Measurements from ENCODE around the gene P2RY2.
A peak's percentile ranks its signal among the peaks of the same experiment; 100 is the strongest.

The P2RY2 gene

DNA sequence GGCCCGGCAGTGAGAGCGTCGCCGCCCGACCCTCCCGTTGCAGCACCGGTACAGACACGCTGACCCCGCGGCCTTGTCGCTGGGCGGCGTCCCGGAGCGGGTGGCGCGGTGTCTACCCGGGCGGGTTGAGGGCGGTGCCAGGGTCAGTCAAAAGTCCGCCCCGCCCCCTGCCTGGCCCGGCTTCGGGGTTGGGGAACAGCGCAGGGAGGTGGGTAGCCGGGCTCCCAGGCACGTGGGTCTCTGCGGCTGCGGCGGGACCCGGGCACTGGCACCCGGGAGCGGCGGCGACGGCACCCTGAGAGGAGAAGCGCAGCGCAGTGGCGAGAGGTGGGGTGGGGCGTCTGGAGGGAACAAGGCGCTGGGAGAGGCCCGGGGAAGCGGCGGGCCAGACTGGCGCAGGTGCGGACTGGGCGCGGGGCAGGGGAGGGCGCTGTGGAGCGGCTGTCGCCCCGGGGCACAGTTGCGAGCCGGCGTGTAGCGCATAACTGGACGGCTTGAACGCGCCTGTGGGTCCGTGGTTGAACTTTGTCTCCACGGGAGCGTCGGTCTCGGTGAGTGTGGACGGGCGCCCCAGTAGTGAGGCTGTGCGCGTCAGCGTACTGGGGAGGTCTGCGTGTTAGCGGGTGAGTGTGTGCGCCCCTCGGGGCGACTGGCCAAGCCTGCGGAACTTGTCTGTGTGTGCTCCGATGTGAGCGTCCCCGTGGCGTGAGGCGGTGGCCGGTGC, at the start of gene P2RY2:
Gene P2RY2 (plus strand): TSS at position 176 of the 724 bp plus-strand sequence. CDS start 15,879 bp downstream, outside the sequence.
- DNase-seq = peak; percentile 18

DNA sequence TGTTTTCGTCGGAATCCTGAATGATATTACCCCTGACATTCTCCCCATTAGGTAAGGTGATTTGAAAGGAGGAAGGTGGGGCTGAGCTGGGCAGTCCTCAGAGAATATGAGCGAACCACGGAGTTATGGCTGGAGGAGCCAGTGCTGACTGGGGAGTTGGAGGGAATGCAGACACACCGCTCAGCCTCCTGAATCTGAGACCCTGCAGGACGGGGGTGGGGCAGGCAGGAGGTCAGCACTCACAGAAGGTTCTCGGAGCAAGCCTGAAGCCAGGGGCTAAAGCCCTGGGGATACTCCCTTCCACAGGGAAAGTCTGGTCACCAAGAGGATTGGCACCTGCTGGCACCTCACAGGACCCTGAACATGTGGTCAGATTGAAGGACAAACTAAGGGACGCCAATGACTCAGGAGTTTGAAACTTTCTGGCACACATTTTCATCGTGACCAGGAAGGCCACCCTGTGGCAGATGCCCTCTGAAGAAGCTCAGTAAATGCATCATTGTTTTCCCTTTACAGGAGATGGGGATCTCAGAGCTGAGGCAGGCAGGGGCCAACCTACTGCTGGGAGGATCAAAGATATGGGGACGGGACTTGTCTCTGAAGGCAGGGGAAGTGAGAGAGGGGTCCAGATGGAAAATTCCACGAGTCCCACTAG, 49.0 kb upstream of the P2RY2 start:
- DNase-seq = no peak

GRCh38 chr11:73170140-73170539, 47.9 kb upstream of the P2RY2 start:
- no peak for DNase-seq

DNA sequence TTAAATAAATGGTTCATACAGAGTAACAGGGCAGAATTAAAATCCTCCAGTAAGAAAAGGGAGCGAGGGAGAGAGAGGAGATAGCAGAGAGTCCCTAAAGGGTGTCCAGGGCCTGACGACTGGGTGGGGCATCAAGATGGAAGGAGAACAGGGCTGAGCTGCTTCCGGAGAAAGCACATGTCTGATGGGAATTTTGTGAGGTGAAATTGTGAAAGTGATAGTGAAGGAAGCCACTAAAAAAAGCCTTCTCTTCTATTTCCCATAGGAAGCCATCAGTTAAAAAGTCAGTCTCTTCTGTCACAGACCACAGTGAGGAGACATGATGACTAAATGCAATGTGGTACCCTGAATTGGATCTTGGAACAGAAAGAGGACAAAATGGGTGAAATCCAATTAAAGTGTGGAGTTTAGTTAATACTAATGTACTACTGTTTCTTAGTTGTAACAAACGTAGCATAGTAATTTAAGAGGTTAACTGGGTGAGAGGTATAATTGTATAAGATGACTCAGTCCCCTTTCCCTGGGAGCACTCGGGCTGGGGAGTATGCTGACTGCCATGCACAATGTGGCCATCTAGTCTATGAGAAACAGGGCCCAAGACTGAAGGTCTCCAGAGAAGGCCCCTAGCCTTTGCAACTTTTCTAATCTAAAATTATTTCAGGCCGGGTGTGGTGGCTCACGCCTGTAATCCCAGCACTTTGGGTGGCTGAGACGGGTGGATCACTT, 46.5 kb upstream of the P2RY2 start:
- no peak for DNase-seq

GRCh38 chr11:73172992-73173656, 45.0 kb upstream of the P2RY2 start:
- no peak for DNase-seq

- DNase-seq = no peak
These were observed 44.2 kb upstream of the P2RY2 start for GRCh38 chr11:73173755-73174494.

DNA sequence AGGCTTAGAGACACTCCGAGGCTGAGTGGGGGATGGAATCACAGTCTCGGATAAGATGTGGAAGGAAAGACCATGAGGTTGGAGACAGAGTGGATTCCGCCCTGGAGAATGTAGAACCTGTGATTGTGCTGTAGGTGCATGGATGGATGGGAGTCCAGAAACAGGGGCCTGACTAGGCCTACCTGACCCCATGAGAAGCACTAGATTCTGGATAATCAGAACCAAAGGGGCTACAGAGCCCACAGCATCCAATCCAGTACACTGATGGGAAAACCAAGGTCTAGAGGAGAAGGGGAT, 43.6 kb upstream of the P2RY2 start:
- DNase-seq = no peak

DNA sequence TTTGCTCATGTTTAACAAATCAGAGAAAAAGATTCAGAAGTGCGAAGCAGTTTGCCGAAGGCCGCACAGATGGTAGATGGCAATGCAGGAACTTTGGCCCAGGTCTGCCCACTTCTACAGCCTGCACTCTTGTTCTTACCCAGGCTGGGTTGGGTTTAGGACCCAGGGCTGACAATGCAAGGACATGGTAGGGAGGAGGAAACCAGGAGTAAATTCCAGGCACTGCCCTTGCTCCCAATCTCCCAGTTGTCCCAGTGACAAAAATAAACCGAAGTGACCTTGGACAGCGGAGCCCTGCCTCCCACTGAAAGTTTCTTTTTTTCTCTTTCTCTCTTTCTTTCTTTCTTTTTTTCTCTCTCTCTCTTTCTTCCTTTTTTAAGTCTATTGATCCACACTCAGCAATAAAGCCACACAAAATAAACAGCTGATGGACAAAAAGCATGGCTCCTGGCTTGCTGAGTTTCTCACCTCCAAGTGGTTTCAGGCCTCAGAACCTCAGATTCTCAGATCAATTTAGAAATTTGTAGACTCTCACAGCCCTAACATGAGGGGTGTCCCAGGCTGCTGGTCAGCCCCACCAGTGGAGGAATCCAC, 42.4 kb upstream of the P2RY2 start:
- DNase-seq = no peak

DNA sequence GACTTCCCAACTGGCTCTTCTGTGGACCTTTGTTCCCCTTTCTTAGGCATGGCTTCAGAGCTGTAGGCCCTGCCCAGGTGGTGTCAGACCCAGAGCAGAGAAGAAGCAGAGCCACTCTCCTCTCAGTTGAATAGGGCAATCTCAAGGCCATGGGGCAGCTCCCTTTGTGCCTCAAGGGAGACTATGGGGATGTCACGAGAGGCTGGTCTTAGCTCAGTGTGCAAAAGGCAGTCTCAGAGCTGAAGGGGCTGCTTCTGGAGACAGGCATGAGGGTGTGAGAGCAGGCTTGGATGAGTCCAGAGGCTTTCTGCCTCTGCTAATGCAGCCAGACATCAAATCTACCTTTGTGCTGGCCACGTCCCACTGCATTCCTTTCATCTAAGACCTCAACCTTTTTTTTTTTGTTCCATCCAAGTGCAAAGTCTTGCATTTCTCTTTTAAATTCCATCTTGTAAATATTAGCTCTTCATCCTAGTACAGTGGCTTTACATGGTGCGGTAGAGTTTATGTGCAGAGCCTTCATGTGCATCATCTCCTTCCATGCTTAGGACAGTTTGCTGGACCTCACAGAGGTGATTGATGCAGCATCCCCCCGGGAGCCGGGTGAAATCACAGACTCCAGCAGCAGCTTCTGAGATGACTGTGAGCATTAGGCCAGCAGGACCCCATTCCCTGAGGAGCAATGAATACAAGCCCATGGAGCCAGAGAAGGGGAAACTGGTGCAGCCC, 41.8 kb upstream of the P2RY2 start:
- DNase-seq = no peak

- no peak for DNase-seq
These were observed 41.3 kb upstream of the P2RY2 start for GRCh38 chr11:73176874-73177155.

GRCh38 chr11:73177380-73177777, 40.7 kb upstream of the P2RY2 start:
- no peak for DNase-seq

DNA sequence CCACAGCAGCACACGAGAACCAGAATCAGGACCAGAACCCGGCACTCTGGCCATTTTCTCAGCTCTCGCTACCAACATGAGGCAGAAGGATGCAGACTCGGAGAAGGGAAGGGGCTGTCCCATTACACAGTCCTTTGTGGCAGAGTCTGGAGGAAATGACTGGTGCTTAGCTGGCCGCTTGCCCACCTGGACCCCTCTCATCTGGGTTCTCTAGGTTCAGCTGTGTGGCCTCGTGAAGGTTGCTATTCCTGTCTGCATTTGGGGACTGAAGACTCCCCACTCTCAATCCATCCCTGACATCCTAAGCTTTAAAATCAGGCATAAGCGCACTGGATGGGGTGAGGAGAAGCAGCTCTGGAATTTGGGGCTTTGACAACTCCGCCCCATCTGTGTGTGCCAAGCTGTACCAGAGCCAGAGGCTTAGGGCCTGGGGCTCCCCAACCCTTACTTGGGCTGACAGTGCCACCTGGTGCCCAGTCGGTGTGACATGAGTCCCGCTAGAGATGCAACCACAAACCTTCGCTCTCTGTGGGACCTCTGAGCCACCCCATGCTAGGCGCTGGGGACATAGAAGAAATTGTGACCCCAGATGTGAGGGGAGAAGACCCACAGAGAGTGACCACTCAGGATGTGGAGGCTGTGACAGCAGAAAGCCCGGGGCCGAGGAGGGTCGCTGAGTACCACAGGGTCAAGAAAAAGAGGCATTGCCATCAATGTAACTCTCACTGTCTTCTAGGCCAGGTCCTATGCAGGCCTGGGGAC, 40.1 kb upstream of the P2RY2 start:
- peak; percentile 71 for DNase-seq

GRCh38 chr11:73178681-73179080, 39.4 kb upstream of the P2RY2 start:
- DNase-seq = no peak

DNA sequence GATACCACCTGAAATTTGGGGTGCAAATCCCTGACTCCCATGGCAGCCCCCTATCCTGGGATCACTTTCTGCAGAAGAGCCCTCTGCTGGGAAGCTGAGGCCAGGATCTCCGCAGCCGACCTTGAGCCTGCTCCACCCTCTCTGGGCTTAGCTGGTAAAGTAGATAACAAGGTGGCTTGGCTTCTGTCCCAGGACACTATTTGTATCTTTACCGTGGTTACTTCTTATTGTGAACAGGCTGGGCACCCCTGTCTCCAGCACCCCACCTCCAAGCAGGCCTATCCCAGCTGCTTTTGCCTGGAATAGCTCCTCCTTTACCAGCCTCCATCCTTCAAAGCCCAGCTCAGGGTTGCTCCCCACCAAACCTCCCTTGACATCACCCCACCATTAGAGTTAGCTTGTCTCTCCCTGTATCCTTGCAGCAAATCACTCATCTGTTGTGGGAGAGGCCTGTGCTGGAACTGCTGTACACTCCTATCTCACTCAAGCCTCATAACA, 35.2 kb upstream of the P2RY2 start:
- no peak for DNase-seq

DNA sequence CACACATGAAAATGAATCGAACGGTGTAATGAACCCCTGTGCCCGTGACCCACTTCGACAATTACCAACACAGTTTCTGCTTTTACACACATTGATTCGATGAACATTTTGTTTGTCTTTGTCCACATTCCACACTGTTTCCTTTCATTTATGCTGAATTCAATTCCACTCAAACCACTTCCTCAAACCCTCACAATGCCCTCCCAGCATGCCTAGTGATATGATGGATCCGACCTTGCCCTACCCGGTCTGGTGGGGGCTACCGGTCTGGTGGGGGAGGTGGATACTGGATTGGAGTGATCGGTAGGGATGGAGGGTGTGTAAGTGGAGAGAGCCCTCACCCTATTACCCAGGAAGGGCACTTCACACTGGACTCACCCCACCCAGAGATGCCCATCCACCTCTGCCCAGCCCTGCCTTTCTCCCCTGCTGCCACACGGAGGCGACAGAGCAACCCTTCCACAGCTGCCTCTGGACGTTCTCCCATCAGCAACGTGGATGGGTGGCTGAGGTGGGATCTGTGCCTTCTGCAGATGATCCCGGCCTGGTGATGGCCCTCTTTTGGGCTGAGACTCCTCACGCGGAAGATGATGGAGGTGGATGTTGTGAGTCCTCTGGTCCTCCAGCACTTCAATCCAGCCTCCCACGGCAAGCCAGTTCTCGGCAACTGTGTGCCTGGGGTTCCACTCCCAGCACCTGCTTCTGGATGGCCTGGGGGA, 33.0 kb upstream of the P2RY2 start:
- peak; percentile 27 for DNase-seq

- DNase-seq = no peak
These were observed 32.3 kb upstream of the P2RY2 start for GRCh38 chr11:73185680-73186293.

GRCh38 chr11:73186294-73186850, 31.7 kb upstream of the P2RY2 start:
- DNase-seq = no peak

DNA sequence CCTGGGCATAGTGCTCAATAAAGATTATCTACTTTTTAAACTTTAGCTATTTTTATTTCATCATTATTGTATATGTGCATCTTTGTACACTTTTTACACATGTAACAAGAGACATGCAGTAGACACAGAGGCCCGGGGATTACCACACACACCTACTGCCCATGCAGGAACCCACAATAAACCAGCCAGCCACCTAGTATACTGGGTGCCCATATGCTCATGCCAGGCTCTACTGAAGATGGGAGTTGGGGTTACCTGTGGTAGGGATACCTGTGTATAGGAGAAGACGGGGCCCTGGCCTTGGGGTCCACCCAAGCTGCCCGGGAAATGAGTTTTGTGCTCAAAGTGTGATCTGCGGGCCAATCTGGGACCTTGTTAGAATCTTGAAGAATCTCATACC, 31.2 kb upstream of the P2RY2 start:
- DNase-seq = no peak

GRCh38 chr11:73187854-73188253, 30.2 kb upstream of the P2RY2 start:
- no peak for DNase-seq

DNA sequence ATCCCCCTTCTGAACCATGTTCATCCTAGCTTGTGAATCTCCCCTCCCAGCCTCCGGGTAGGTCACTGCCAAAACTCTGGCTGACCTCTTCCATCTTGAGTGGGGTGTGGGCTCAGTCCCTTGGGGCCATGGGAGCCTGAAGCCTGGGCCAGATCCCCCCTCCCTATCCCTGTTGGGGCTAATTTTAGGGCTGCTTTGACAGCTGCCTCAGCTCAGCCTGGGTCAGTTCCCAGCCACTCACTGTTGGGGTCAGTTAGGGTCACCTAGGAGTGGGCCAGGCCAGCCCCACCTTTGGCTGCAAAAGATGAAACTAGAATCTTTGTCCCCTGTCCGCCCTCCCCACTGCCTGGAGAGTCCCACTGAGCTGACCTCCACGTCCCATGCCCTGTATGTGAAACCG, 29.8 kb upstream of the P2RY2 start:
- DNase-seq = no peak

Data from stimulated activated naive CD4-positive, alpha-beta T cell treated with Interleukin-2 at 50 U/mL for 16 hours (primary cell).